Gastroesophageal sphincter (tissue), 4 donors: ENCODE measurements around the gene CADPS2. TPM values are rescaled to one million over a fixed set of nuclear protein-coding genes. Genes with fewer than 3 reads are reported as not detected.

Experiments used
- ATAC-seq: fragments of 150-250 bp; one replicate; pipeline ENCODE4 v1.9.1; 2016; ENCODE audit warnings: mild to moderate bottlenecking, moderate library complexity
- H3K27ac ChIP-seq, 4 donors: fragments of 200-600 bp; sonication (generic) in 3 of 4; 1 replicate in 3 of 4; 2 replicates in 1 of 4; pipeline ENCODE4 v1.5.1; 2016 to 2019
- H3K27me3 ChIP-seq: fragments of 200-600 bp; sonication (generic); one replicate; pipeline ENCODE4 v1.5.1; 2019
- H3K36me3 ChIP-seq, 2 donors: fragments of 200-600 bp; sonication (generic); one replicate each; pipeline ENCODE4 v1.5.1; 2019; ENCODE audit warnings: control low read depth in 1 of 2
- H3K4me1 ChIP-seq, 3 donors: fragments of 200-600 bp; sonication (generic); 1 replicate in 2 of 3; 2 replicates in 1 of 3; pipeline ENCODE4 v1.5.1; 2016 to 2019; ENCODE audit warnings: control low read depth in 2 of 3
- H3K4me3 ChIP-seq, 2 donors: fragments of 200-600 bp; sonication (generic); one replicate each; pipeline ENCODE4 v1.5.1; 2019; ENCODE audit warnings: mild to moderate bottlenecking in 1 of 2, moderate library complexity in 1 of 2
- H3K9me3 ChIP-seq, 3 donors: fragments of 200-600 bp; sonication (generic); one replicate each; pipeline ENCODE4 v1.5.1; 2017 to 2019; ENCODE audit warnings: control low read depth in 2 of 3
- CTCF ChIP-seq, 4 experiments: fragments of 200-600 bp in 2 of 4; fragments of 450-650 bp in 2 of 4; sonication (generic) in 1 of 4; IDR thresholded peaks; one replicate each; pipeline ENCODE4 v1.5.1; 2017 to 2019; ENCODE audit warnings: antibody characterized with exemption in 4 of 4, mild to moderate bottlenecking in 2 of 4, moderate library complexity in 2 of 4
- EP300 ChIP-seq: sonication (generic); formaldehyde crosslinking; IDR thresholded peaks from one replicate; pipeline ENCODE4 v1.6.1; 2017; ENCODE audit warnings: antibody characterized with exemption, mild to moderate bottlenecking
- POLR2A ChIP-seq, 2 donors: fragments of 450-650 bp; IDR thresholded peaks; one replicate each; pipeline ENCODE4 v1.6.1; 2017; ENCODE audit warnings: antibody characterized with exemption in 2 of 2, mild to moderate bottlenecking in 2 of 2, moderate library complexity in 1 of 2
- POLR2AphosphoS5 ChIP-seq: sonication (generic); formaldehyde crosslinking; IDR thresholded peaks from one replicate; pipeline ENCODE4 v1.6.1; 2017; ENCODE audit warnings: antibody characterized with exemption
- WGBS, 2 donors: methylation state at CpG; one replicate each; pipeline ENCODE4 v1.1.5; 2018; ENCODE audit warnings: low coverage in 1 of 2; 5-methylcytosine and 5-hydroxymethylcytosine counted together
- total RNA-seq, 4 donors: library from RNA; depleted of rRNA; stranded (reverse); fragments of >200 nt; gene quantifications; one replicate each; pipeline ENCODE4 v1.1.0, GENCODE V29; 2016

Gene CADPS2
- total RNA-seq, 4 donors from 2014 or later, result 20.3 to 205 (median 138) TPM

GRCh38 chr7:122384528-122384927, 501.7 kb downstream of the CADPS2 start:
- Histone ChIP-seq H3K4me1 (no peaks in the 10 kb centered on the region), H3K27ac (no peak overlapping the region), H3K36me3 (peaks cover 0 to 22% of the 10 kb centered on the region in 2 donors), H3K9me3 (no peaks in the 10 kb centered on the region), H3K27me3 (no peaks in the 10 kb centered on the region), H3K4me3 (no peak overlapping the region)
- no peak for TF ChIP-seq EP300
- no peak for TF ChIP-seq POLR2A (IDR thresholded peaks at IDR 0.05)
- no peak for TF ChIP-seq CTCF (IDR thresholded peaks at IDR 0.05)
- no peak for TF ChIP-seq POLR2AphosphoS5
- ATAC-seq, result no peak
- 82% methylated on average over 1 of the region's 1 CpG; no CpG with 5 or more reads in 1 of the 2 donors for WGBS, 2 donors

- Histone ChIP-seq H3K36me3 (peaks cover 0 to 22% of the 10 kb centered on the region in 2 donors), H3K4me1 (no peaks in the 10 kb centered on the region), H3K27ac (no peak overlapping the region), H3K9me3 (no peaks in the 10 kb centered on the region), H3K27me3 (no peaks in the 10 kb centered on the region), H3K4me3 (no peak overlapping the region)
- 82 to 100% methylated on average over 1 to 3 of the region's 3 CpGs for WGBS, 2 donors
- ATAC-seq, result no peak
- no peak for TF ChIP-seq POLR2AphosphoS5
- no peak for TF ChIP-seq EP300
- no peak for TF ChIP-seq POLR2A (IDR thresholded peaks at IDR 0.05)
- no peak for TF ChIP-seq CTCF (IDR thresholded peaks at IDR 0.05)
These were observed 502.3 kb downstream of the CADPS2 start for GRCh38 chr7:122383934-122384333.

GRCh38 chr7:122380992-122381391, 505.3 kb downstream of the CADPS2 start:
- WGBS, 2 donors, result 59 to 63% methylated on average over 2 to 3 of the region's 3 CpGs
- Histone ChIP-seq H3K27ac (no peak overlapping the region), H3K4me3 (no peak overlapping the region), H3K36me3 (peaks cover 0 to 14% of the 10 kb centered on the region in 2 donors), H3K4me1 (no peaks in the 10 kb centered on the region), H3K27me3 (no peaks in the 10 kb centered on the region), H3K9me3 (no peaks in the 10 kb centered on the region)
- TF ChIP-seq POLR2A (IDR thresholded peaks at IDR 0.05) (no peak), CTCF (IDR thresholded peaks at IDR 0.05) (no peak), EP300 (no peak), POLR2AphosphoS5 (no peak)
- no peak for ATAC-seq

- no peak overlapping the region for H3K27ac ChIP-seq
- no peaks in the 10 kb centered on the region for H3K9me3 ChIP-seq
- H3K36me3 ChIP-seq, result peaks cover 0 to 8% of the 10 kb centered on the region in 2 donors
- no peak overlapping the region for H3K4me3 ChIP-seq
- no peak for TF ChIP-seq CTCF (IDR thresholded peaks at IDR 0.05)
- TF ChIP-seq POLR2A (IDR thresholded peaks at IDR 0.05), result no peak
- TF ChIP-seq POLR2AphosphoS5, result no peak
- no peak for TF ChIP-seq EP300
- H3K4me1 ChIP-seq, result no peaks in the 10 kb centered on the region
- no peak for ATAC-seq
- no peaks in the 10 kb centered on the region for H3K27me3 ChIP-seq
These were observed 506.8 kb downstream of the CADPS2 start for GRCh38 chr7:122379491-122379890.

GRCh38 chr7:122369756-122370155, 516.5 kb downstream of the CADPS2 start:
- no peak for ATAC-seq
- Histone ChIP-seq H3K36me3 (no peaks in the 10 kb centered on the region), H3K27ac (no peak overlapping the region), H3K4me3 (no peak overlapping the region), H3K9me3 (no peaks in the 10 kb centered on the region), H3K27me3 (no peaks in the 10 kb centered on the region), H3K4me1 (no peaks in the 10 kb centered on the region)
- TF ChIP-seq EP300 (no peak), CTCF (IDR thresholded peaks at IDR 0.05) (no peak), POLR2AphosphoS5 (no peak), POLR2A (IDR thresholded peaks at IDR 0.05) (no peak)
